ENCODE results near the gene BRWD1.
"Not testable (repeated sequence)": the region's sequence is repeated elsewhere in the genome, so short reads cannot be mapped to it uniquely, and the experiment has no call there.

Gene BRWD1

DNA sequence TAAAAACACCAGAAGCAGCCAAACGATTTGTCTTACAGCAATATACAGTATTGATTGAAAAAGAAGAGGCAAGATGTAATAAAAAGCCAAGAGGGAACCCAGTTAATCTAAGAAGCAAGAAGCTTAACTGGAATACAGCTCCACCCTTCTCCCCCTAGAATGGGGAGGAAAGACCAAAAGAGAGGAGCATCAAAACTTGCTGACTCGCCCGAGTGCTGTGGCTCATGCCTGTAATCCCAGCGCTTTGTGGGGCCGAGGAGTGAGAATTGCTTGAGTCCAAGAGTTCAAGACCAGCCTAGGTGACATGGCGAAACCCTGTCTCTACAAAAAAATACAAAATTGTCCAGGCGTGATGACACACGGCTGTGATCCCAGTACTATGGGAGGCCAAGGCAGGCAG lies 32.2 kb downstream of the BRWD1 start:
- no peak for DNase-seq

DNA sequence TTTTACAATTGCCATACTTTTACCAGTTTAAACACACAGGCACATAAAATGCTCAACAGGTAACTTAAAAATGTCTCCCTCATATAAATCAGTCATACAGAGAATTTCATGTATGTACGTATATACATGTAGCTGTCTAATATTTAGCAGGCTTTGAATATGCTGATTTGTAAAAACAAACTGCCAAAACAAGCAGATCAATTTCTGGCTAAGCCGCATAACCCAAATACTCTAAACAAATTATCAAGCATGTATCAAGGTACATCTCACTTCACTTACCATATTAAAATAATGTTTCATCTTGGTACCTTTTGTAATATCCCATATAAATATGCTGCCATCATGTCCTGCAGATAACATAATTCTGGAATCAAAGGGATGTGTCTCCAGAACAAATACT lies 43.8 kb downstream of the BRWD1 start:
- DNase-seq = no peak

DNA sequence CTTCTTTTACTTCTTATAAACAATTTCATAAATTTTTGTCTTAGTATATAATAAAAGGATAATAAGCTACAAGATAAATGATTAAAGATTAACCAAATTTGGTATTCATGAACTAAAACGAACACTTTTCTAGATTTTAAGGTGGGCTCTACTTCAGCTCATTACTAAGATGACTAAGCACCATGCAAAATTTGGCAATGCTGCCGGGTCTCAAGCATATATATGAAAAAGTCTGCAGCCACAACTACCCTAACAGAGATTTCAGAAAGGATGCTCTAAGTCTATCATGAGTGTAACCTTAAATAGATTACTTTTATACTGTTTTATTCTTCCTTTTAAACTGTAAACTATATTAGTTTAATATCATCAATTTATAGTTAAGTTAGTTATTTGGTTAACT lies 47.8 kb downstream of the BRWD1 start:
- no peak for DNase-seq

DNA sequence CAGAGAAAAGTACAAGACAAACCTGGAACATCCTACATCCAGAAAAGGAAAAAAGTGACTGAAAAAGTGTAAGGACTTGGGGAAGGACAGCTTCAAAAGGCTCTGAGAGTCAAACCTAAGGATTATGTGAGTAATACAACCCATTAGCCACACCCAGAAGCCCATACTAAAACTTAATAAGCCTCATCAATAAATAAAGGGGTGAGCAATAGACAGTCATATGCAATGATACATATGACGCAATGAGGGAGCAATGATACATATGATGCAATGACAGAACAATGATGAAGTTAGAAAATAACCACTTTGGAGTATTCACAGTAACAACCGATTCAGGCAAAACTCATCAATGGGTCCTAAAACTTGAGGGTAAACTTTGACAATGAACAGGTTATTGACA lies 50.1 kb downstream of the BRWD1 start:
- DNase-seq = no peak

DNA sequence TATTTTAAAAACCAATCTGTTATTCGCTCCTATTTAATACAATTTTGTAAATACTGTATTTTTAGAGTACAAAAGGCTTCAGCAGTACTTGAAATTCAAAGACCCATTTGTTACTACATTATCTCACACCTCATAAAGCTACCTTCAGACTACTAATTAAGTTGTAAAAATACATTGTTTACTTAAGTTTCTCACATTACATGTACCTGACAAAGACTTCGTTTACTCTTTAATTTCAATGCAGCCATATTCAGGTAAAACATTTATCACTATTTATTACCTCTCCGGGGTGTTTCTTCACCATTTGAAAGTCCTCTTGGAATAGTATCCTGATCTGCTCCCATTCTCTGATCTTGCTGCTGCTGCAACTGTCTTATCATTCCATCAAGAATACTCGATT lies 55.2 kb downstream of the BRWD1 start:
- DNase-seq = no peak

DNA sequence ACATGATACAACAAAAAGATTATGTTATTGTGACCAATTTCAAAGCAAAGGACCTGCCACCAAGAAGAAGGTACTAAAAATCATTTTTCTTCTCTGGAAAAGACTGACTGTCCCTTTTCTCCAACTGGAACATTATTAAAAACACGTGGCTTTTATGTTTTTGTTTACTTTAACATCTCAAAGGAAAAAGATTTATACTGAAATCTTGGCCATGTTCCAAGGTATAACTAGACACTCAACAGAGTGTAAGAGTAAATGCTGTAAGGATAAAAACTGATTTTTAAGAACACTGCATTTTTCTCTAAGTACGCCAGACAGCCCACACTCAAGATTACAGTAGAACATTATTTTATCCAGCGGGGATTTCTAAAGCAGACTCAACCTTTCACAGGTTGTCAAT lies 62.1 kb downstream of the BRWD1 start:
- no peak for DNase-seq

DNA sequence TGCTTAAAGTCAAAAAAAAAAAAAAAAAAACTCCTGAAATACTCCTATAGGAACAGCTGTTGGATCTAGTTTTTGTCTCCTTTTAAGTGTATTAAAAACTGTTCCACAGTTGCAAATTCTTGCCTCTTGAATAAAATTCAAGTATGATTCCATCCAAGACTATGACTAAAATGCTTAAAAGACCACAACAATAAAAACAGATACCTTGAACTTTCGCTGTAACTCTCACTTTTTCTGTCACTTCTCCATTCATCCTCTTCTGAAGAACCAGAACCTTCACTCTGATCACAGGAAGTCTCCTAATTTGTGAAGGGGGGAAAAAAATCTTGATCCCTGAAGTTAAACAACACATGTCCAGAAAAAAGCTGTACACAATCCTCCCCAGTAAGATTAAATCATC lies 75.2 kb downstream of the BRWD1 start:
- DNase-seq = no peak

DNA sequence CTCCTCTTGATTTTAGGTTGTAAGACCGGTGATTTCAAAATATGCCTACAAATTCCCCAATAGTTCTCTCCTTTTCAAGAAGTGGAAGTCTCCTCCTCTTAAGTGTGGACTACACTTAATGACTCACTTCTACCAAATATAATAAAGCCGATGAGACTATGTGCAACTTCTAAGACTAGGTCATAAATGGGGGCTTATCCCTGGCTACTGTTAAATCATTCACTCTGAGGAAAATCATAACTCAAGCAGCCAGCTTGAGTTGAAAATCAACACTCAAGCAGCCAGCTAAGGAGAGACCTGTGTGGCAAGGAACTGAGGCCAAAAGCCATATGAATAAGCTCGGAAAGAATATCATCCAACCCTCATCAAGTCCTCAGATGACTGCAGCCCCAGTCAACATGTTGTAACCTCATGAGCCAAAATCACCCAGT lies 80.6 kb downstream of the BRWD1 start:
- no peak for DNase-seq

DNA sequence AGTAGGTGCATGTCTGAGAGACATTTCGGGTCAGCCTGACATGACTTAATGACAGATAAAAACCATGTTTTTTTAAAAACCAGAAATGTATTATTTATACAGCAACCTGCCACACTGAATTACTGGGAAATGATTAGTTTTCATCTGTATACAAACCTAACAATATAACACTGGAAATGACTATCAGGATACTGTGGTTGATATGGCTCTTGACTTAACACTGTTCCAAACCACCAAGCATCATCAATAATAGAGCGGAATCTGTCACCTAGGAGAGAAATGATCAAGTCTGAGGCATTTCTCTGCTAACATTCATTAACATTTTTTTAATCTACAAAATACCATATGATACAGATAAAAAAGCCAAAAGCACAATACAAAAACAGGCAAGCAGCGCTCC lies 88.5 kb downstream of the BRWD1 start:
- no peak for DNase-seq

DNA sequence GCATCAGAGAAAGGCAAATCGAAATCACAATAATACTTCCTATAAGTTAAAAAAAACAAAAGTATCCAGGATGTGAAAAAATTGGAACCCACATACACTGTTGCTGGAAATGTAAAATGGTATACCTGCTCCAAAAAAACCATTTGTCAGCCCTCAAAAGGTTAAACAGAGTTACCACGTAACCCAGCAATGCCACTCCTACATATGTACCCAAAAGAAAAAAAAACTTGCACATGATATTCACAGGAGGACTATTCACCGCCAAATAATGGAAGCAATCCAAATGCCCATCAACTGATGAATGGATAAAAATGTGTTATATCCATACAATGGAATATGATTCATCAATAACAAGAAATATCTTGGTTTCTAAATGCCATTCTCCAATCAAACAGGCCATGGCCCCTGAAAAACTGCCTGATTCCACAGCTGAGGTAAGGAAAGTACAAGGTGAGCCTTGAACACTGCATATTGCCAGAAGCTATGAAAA lies 91.4 kb downstream of the BRWD1 start:
- no peak for DNase-seq

DNA sequence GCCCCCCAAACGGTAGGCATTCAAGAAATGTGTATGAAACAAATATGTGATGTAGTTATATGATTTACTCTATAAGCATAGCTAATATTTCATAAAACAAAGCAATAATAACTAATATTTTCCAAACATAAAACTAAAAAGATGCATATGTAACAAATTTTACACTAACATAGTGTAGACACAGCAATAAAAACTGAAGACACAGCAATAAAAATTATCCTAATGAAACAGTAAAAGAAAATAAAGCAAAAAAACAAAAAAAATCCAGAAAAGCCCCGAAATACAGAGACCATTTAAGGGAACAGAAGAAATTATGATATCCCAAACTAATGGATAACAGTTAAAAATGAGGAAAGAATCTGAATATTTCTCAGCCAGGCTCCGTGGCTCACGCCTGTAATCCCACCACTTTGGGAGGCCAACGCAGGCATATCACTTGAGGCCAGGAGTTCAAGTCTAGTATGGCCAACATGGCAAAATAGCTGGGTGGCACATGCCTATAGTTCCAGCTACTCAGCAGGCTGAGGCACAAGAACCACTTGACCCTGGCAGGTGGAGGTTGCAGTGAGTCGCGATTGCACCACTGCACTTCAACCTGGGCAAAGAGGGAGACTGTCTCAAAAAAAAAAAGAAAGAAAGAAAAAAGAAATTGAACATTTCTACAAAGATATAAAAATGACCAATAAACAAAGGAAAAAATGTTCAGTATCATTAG lies 92.0 kb downstream of the BRWD1 start:
- DNase-seq = no peak

DNA sequence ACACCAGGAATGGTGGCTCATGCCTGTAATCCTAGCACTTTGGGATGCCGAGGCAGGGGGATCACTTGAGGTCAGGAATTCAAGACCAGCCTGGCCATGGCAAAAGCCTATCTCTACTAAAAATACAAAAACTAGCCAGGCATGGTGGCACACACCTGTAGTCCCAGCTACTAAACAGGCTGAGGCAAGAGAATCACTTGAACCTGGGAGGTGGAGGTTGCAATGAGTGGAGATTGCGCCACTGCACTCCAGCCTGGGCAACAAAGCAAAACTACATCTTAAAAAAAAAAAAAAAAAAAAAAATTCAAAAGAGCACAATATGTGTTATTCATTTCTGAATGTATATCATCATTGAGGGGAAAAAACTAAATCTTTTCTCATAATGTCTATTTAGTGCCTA lies 92.6 kb downstream of the BRWD1 start:
- DNase-seq = not testable (repeated sequence)

DNA sequence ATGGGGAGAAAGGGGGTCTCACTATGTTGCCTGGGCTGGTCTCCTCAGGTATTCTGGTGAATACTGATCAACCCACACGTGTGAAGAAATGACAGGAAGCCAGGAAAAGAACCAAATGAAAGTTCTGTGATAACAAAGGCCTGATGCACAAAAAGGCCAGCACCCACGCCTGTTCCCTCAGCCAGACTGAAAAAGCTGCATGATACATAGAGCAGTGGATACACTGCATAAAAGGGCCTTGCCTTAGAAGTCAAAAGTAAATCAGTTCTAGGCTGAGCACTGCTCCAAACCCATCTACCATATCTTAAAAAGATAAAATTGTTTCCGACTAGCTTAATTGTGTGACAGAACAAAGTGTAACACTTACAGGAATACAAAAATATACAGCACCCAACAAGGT lies 93.3 kb downstream of the BRWD1 start:
- DNase-seq = no peak

DNA sequence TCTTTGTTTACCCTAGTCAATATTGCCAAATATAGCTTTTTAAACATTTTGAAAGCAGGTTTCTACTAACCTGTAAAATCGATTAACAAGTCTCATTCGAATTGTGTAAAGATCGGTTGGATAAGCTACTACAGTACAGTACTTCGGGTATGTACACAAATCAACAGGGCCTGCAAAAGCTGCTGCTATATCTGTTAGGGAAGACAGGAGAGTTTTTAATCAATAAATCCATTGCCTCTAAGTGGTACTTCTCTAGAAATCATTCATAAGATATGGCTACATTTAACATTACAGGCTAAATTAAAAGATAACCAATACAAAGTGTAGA lies 95.4 kb downstream of the BRWD1 start:
- DNase-seq = no peak

DNA sequence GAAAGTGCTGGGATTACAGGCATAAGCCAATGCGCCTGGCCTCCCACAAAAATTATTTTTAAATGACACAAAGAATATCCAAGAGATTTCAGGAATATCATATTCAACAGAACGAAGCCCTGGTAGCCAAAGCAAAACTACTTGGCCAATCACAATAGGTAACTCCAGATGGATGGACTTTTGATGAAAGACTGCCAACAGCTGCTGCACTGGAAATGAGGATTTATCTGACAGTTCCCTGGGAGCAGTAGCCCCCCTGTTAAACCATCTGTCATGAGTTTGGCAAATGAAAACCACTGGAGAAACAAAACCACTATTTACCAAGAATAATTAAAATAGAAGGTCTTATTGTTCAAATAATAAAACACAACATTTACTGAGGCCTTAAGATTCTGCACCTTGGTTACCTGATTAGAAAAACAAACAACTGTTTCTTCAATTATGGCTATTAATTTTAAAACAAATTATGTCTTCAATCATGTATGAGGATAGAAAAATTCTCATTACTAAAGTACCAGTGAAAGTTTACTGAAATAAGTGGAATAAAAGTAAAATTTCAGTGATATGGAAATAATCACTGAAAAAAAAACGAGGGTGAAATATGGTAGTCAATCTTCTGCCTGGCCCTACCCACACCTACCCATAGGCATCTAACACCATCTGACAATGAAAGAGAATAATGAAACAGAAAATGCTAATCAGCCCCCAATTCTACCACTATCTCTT lies 95.9 kb downstream of the BRWD1 start:
- DNase-seq = no peak

DNA sequence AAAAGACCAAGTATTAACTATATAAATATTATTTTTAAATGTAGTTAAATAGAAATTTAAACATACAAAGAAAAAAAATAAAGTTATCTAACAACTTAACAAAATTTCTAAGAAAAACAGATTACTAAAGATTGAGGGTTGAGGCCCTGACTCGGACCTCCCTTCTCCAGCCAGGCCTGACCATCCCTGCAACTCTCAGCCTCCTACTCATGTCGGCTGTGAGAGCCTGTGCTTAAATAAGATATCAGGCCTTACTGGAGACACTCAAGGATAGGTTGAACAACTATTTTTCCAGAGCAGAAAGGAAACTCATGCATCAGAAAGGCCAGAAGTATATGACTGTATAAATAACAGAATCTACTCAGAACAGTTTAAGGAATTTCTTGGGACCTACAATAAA lies 97.1 kb downstream of the BRWD1 start:
- no peak for DNase-seq

DNA sequence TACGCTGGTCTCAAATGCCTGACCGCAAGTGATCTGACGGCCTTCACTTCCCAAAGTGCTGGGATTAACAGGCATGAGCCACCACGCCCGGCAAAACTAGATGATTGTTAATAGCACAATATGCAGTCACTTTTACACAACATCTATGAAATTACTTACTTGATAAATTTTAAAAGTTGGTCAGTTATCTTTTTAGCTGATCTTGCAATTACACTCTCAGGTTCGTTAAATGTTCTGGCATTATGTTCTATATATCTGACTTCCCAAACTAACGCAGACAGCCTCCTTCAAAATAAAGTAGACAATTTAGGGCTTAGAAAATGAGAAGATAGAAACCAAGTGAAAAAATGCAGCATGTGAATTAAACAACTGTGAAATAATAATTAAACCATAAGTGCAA lies 98.4 kb downstream of the BRWD1 start:
- DNase-seq = no peak

DNA sequence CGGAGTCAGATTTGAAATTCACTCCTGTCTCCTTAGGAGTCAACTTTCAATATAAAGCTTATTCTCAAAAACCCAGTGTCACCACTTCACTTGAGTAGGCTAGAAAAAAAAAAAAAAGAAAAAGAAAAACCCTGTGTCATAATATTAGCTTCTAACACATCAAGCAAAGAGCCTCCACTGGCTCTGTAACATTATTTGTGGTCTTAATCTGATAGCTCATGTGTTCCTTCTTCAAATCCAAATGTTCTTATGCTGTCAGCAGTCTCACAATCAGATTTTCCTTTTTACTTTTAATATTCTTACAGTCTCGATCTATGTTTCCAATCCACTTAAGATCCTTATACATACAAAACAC lies 104.1 kb downstream of the BRWD1 start:
- DNase-seq = no peak

DNA sequence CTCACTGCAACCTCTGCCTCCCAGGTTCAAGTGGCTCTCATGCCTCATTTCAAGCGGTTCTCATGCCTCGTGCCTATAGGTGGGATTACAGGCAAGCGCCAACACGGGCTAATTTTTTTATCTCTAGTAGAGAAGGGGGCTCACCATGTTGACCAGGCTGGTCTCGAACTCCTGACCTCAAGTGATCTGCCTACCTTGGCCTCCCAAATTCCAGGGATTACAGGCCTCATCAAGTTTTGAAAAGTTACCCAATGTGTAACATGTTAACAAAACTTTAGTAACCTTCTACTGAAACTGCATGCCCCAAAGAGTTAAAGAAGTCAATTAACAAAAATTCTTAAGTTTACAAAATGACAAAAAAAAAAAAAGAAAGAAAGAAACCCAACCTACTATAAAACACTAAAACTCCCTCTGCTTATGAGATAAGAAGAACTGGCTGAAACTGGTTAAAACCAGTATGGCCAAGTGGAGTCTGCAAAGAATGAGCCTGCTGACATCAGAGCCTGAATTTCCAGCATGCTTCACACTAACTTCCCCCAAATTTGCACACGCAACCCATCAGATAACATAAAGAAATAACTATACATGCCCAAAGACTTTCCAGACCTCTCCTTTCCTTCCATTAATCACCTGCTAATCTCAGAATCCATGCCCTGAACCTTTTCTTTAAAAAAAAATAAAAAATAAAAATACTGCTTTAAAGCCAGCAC lies 104.7 kb downstream of the BRWD1 start:
- no peak for DNase-seq

DNA sequence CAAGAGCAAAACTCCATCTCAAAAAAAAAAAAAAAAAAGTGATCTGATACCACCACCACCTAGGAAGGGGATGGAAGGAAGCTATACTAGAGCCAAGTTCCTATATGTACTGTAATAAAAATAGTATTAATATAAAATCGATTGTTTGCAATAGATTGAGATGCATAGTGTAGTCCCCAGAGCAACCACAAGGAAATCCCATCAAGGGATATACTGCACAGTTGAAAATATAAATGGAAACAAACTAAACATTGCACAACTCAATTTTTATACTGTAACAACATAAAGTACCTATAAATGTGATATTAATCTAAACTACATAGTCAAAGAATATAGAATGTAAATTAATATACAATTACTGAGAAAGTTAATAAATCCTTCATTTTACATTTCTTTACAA lies 109.3 kb downstream of the BRWD1 start:
- DNase-seq = no peak

DNA sequence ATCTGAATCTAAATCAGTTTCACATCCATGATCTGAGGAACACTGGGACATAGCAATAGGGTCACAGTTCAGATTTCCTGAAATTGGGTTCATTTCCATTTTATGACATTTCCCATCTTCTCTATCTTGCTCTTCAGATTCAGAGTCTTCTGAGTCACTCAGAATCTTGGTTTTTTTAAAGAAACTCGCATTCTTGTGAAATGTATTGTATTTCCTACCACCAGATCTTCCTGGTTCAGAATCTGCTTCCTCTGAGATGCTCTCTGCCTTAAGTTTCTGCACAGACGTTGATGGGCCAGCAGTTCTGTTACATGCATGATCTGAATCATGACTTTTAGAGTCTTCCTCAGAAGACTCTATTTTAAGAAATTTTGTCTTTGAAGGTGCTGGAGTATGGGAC lies 114.6 kb downstream of the BRWD1 start:
- no peak for DNase-seq

DNA sequence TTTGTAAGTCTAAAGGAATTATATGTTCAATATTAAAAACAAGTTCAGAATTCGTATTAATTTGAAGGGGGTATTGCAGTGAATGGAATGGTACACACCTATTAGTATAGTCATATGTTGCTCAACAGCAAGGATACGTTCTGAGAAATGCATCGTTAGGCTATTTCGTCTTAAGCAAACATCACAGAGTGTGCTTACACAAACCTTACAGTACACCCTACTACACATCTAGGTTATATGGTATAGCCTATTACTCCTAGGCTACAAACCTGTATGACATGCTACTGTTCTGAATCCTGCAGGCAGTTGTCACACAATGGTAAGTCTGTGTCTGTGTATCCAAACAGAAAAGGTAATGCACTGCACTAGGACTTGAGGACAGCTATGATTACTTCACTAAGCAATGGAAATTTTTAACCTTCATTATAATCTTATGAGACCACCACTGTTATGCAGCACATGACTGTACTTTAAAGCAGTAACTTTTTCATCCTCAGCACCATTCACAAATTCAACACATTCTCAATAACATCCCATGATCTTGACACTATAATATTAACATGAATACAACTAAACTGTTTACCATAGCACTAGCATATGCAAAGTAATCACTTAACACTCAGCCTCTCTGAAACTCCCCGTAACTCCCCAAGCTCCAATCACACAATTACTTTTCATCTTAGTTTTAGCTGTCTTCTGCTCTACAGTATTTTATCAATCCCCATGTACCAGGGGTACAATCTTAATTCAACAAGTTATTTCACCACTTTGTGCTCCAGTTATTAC lies 115.8 kb downstream of the BRWD1 start:
- DNase-seq = no peak

DNA sequence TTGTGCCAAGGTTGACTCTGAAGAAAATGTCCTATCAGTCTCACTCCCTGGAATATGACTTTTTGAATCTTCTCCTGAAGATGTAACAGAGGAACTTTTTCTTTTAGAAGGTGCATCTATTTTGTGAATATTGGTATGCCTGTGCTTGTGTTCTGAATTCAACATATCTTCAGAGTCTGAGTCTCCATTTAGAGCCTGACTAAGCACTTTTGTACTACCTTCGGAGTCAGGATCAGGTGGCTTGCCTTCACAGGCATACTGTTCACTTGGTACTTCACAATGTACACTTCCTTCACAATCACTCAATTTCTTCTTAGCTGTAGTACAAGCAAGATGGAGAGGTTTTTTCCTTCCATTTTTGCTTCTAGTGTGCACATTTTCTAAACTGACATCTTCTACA lies 116.6 kb downstream of the BRWD1 start:
- no peak for DNase-seq

DNA sequence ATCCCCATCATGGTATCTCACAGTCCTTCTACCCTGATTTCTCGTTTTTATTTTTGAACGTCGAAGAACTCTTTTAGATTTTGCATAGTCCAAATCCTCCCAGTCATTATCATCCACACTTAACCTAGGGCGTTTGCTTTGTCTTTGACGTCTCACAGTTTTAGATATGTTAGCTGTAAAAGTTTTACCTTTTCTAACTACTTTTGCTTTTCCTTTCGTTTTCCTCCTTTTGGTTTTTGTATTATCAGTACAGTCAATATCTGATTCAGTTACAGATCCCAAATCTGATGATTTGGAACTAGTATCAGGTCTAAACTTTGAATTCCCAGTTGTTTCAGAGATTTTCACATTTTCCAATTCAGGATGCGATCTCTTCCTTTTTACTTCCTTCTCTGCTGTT lies 117.1 kb downstream of the BRWD1 start:
- DNase-seq = no peak

All from Kasumi-1 (cell line).